HG03064 (cell line): ENCODE measurements around the gene PARD6B.

Source experiments
- ATAC-seq: cut with Tn5 transposase; IDR thresholded peaks from one replicate; pipeline ENCODE4 v1.9.1; 2021; ENCODE audit warnings: low read depth; ENCODE audit not compliant: unreplicated experiment

Gene PARD6B

DNA sequence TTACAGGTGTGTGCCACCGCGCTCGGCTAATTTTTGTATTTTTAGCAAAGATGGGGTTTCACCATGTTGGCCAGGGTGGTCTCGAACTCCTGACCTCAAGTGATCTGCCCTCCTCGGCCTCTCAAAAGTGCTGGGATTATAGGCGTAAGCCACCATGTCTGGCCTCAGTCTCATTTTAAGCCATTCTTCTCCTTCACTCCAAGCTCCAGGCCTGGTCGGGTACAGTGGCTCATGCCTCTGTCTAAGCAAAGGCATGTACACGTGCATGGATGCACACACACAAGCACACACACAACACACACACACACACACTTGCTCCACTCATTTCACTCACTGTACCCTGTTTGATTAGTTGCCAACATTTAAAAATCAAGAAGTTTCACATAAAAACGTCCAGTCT, 7.7 kb upstream of the PARD6B start:
- ATAC-seq: no peak

DNA sequence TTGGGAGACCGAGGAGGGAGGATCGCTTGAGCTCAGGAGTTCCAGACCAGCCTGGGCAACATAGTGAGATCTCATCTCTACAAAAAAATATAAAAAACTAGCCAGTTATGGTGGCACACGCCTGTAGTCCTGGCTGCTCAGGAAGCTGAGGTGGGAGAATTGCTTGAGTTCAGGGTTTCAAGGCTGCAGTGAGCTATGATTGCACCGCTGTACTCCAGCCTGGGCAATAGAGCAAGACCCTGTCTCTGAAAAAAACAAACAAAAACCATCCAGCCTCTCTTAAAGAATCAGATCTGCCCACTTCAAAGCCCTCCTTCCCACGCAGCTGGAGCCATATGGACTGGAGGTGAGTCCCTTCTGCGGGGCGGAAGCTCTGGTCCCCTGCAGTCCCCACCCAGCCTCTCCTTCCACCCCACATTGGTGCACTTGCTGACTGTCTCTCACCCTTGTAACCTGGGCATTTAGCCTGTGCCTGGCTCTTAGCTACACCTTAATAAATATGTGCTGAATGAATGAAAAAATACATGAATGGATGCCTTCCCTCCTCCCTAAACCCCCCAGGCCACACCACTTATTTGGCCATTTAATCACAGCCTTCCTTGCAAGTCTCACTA, 7.2 kb upstream of the PARD6B start:
- ATAC-seq: no peak

DNA sequence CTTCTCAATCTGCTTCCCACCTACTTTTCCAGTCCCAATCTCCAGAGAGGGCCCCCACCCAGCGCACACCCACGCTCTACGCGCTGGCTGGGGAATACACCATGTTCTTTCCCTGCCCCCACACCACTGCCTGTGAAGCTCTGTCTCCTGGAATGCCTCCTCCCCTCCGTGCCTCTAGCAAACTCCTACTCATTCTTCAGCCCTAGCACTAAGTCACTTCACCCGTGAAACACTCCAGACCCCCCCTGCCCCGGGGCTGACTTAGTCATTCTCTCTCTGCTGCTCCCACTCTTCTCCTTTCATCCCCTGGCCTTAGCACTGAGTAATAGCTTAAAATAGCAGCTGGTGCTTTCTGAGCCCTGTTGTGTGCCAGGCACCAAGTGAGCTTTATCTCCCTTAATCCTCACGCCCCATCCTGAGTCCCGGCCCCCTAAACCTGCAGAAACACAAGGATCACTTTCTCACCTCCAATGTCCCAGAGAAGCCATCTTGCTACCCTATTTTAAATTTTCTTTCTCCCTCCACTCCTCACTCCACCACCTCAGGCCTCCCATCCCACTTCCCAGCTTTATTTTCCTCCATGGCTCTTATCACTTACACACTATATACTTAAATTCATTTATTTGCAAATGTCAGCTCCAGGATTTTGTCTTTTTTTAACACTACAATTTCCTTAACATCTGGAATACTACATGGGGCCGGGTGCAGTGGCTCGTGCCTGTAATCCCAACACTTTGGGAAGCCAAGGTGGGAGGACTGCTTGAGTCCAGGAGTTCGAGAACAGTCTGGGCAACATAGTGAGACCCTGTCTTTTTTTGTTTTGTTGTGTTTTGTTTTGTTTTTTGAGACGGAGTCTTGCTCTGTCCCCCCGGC, 6.3 kb upstream of the PARD6B start:
- ATAC-seq: no peak

DNA sequence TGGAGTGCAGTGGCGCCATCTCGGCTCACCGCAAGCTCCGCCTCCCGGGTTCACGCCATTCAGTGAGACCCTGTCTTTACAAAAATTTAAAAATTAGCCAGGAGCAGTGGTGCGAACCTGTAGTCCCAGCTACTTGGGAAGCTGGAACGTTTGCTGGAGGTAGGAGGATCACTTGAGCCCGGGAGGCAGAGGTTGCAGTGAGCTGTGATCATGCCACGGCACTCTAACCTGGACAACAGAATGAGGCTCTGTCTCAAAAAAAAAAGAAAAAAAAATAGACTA, 5.7 kb upstream of the PARD6B start:
- no peak for ATAC-seq

DNA sequence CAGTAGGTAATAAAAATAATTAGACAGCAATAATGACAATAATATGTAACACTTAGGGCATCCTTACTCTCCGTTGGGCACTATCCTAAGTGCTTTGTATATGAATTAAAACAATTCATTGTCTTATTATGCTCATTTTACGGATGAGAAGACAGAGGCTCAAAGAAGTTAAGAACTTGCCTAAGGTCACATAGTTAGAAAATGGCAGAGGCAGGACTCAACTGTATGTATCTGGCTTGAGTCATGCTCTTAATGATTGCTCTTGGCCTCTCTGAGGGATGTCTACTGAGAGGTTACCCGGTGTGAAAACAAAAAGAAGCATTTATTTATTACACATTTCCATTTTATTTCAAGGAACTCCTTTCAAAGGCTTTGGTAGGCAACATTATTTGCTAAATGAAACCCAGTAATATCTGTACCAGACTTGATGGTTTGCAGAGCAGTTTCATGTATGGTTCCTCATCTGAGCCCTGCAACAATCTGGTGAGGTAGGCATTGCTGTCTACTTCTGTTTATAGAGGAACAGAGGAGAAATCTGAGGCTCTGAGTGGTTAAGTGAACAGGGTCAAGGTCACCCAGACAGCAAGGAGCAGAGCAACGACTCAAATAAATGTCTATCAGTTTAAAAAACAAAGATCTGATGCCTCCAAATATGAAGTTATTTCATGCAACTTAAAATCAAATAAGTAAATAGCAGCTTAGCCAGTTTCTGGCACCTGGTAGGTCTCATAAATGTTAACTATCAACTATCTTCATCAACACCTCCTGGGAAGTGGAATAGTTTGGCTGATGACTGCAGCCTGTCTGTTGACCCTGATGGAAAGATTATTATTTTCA, 4.2 kb upstream of the PARD6B start:
- no peak for ATAC-seq

DNA sequence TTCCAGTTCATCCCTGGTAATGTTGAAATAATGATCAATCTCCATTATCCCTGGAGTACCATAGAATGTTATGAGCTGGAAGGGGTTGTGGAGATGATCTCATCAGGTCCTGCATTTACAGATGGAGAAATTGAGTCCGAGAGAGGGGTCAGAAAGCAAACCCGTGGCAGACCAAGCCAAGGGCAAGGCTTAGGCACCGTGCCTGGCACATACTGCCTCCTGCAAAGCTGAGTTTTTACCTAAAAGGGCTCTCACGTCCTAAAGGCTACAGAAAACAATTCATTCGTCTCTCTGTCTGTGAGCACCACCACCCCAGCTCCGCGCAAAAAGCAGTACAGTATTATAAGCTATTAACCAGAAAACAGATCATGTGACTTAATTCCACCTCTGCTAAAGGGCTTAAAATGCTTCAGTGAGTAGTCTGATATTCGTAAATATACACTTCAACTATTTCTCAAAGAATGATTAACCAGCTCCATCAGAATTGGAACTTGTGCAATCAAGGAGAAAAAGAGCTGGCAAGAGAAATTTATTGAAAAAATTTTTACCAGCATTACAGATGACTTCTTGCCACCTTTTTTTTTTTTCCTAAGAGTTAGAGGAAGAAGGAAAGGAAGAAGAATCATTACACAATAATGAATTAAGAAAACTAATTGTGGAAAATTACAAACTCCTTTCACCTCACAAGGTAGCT, 3.4 kb upstream of the PARD6B start:
- ATAC-seq: no peak

DNA sequence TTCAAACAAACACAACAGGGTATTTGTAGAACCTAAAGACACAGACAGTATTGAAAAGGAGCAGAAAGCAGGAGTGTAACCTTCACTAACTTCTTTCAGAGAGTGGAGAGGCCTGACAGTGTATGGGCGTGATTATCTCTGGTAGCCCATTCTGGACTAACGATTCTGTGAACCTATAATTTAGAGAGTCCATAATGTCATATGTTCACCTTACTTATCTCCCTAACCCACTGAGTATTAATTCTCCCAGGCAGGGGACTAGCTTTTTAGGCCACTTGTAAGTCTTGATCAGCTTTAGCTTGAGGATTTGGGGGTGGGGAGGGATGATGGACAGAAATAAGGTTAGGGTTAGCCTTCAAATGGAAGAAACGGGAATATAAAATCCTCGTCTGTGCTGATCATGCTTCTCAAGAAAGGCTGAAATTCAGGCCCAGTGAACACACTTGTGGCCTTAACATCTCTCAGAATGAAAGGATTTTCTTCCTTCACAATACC, 2.8 kb upstream of the PARD6B start:
- ATAC-seq: no peak

DNA sequence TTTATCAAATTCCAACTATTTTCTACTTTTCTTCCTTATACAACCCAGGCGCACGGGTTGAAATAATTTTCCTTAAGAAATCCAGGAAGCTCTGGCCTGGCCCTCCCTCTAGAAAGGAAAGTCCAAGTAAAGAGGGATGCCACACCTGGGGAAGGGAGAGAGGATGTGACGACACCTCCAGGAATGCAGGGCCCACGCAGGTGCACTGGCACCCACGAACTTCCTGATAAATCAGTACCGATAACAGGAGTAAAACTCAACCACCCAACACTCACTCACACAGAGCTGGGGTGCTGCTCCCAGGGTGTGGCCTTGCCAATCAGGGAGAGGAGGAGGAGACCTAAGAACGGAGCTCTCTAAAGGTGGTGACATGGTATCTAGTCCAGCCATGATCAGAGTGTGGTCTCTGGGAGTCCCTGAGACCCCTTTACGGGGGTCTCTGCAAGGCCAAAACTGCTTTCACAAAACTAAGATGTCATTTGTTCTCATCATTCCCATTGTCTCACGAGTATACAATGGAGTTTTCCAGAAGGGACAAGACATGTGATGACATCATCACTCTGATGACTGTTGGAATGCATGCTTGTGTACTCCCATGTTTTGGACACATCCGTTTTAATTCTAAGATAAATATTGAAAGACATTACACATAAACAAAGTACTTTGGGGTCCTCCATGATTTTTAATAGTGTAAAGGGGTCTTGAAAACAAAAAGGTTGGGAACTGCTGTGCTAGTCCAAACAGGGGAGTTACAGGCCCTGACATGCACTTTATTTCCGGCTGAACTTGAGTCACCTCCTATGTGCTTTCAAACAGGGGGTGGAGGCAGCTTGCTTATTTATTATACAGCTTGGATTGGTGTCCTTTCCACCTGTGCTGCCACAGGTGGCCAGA, 2.2 kb upstream of the PARD6B start:
- no peak for ATAC-seq

DNA sequence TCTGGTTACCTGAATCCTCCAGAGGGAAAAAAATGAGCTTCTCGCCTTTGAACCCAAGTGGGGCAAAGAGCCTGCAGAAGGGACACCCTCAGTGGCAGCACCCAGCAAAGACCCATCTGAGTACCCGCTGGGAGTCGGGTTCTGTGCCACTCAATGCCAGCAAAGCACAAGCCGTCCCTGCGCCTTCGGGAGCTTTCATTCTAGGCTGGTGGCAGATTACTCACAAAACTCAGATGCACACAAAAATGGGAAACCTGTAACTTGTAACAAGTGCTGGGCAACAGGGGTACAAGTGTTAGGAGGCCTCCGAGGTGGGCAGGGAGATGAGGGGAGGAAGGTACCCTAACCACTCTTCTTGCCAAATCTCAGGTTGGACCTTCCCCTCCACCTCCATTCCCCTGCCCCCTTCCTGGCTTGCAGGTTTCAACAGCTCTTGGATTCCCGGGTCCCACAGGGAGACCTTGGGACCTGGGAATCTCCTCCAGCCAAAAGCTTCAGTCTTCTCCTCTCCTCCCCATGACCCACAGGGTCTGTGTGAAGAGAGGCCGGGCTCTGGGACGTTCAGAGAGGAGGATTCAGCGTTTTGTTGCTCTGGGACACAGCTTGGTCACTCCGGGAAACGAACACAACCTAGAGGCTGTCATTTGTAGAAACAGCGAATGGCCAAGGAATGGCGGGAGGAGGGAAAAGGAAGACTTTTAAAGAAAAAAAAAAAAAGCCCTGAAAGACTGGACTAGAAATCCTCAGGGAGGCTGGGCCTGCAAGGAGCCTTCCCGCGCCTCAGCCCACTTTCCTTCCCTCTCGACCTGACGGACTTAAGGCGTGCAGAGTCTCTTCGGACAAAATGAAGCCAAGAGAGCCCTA, 1.2 kb upstream of the PARD6B start:
- no peak for ATAC-seq

DNA sequence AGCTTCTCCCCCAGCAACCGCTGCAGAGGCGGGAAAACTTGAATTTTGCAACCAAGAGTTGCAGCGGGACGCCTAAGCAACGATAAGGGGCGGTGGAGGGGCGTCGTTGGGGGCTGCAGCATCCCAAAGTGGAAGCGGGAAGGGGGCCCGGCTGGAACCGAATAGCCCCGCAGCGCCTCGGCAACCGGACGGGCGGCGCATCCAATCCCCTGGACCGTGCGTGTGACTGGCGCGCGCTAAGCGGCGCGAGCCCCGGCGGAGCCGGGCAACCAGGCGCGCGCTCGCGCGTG, 670 bp upstream of the PARD6B start:
- ATAC-seq: no peak

DNA sequence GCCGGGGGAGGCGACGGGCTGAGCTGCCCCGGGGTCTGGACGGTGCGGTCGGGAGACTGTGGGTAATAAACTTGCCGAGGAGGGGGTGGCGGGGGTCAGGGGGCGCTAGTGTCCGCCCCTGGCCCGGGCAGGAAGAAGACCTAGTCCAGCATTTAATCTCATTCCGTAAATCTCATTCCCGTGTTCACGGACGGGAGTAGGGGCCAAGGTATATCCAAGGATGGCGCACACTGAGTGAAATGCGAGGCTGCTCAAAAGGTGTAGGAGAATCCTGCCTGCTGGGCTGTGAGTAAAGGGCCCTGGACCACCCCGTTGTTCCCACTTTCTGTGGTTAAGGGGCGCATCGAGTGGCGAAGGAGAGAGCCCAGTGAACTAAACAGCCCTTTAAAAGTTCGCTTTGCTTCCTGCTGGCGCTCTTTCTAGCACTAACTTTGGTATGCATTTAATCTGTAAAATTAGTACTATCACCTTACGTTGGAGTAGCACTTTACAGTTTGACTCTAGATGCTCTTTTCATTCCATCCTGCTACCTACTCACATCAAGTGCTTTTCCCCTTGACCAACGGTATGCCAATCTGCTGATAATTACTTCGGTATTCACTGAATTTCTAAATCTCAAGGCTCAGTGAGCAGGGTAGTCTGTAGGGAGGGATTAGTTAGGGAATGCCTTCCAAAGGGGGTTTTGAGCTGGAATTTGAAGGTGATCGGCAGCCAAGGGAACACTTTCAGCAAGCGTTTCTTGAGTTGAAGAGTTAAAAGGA, 730 bp downstream of the PARD6B start:
- no peak for ATAC-seq

DNA sequence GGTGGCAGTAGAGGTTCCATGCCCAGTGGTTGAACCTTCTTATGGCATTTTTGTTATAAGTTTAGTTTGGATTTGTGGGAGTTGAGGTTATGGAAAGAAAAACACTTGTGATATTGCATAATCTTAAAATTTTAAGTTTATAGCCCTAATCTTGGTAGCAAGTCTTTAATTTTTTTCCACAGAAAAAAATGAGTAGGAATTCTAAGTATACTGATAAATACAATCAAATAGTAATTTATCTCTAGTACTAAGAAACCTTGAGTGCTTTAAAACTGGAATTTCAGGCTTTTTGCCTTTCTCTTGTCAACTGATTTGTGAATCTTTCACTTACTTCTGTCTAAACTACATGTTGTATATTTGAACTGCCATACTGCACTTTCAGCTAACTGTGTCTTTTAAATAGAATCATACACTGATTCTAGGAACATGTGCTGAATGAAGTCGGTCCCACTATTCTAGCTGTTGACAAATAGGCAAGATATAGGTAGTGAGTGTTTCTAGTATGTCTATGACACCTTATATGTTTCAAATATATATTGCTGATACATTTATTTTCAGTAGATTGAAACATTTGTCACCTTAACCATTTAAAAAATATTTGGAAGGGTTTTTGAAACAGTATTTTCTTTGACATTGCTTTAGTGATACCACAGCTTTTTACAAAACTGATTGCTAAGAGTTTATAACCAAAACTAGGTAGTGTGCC, 2.4 kb downstream of the PARD6B start:
- no peak for ATAC-seq

DNA sequence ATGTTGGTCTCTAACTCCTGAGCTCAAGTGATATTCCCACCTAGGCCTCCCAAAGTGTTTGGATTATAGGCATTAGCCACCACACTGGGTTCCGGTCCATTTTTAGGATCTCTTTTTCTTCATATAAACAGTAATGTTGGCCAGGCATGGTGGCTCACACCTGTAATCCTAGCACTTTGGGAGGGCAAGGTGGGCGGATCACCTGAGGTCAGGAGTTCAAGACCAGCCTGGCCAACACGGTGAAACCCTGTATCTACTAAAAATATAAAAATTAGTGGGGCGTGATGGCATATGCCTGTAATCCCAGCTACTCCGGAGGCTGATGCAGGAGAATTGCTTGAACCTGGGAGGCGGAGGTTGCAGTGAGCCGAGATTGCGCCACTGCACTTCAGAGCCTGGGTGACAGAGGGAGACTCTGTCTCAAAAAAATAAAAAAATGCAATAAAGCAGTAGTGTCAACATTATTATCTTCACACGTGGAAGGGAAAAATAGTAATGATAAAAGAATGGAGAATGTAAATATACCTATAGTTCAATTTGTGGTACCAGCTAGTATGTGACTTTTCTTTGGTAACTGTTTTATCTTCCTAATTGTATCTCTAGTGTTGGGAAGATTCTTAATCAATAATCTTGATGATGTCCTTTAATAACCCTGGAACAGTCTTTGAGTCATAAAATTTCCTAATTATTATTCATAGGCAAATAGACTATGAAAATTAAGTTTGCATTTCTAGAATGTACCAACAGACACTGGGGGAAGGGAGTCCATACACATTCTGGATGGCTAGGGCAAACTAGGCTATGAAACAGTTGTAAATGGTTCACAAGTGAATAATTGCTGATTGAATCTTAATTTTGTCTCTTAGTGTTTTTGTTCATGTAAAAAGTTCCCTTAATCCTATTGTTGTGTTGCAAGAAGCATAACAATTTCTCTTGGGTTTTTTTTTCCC, 3.6 kb downstream of the PARD6B start:
- no peak for ATAC-seq

DNA sequence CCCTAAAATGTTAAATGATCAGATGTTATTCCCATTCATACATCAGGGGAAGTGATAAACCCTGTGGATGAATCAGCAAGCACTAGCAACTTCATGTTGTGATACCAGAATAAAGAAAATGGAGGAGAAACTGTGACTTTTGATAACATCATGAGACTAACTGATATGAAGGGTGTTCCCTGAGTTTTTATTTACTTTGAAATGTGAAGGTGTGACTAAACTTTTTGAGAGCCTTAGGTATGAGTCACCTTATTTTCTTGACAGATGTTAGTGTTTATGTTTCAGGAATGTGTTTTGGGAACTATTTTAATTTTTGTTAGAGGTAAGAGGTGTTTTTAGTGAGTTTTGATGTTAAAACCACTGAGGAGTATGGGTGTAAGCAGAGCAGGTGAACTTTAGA, 4.4 kb downstream of the PARD6B start:
- ATAC-seq: no peak

DNA sequence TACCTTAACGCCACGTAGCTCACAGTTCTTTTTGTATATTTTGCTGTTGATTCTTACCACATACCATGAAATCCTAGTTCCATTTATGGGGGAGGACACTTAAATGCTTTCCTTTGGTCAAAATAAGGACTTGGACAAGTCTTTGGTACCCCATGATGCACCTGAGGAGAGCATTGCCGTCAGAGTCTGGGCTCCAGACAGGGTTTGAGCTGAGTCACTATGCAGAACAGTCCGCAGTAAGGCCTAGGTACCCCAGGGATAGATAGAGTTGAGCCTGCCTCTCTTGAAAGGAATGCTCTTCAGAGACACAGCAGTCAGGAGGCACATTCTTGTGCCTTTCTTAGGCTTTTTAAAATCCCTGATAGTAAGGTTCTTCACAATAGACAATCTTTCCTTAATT, 6.0 kb downstream of the PARD6B start:
- no peak for ATAC-seq

DNA sequence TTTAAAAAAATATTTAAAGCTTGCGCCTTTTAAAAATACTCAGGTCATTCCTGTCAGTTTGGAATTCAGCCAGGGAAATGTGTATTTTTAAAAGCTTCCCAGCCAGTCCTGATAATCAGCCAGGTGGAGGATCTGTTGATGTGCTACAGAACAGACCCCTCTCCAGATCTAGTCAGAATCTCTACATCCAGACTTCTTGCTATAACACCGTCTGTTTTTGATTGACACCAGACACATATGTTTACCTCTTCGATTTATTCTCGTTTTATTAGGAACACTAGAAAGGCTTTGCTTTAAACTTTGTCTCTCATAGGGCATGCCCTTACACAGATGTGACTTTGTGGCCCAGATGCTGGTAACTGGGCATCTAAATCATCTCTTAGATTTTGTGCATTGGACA, 11.7 kb downstream of the PARD6B start:
- no peak for ATAC-seq
